B cell (primary cell): ENCODE results near the gene RGP1. TPM values are rescaled to one million over a fixed set of nuclear protein-coding genes. Genes with fewer than 3 reads are reported as not detected.

Experiments
- ATAC-seq: fragments of 200-7000 bp; cut with Tn5 transposase; one replicate; pipeline ENCODE4 v1.10.0; 2021; ENCODE audit warnings: low read depth, mild to moderate bottlenecking, moderate number of reproducible peaks, moderate library complexity
- CTCF ChIA-PET: fragments of 350-600 bp; sonication (Branson Sonifier 250); formaldehyde crosslinking; loops from one replicate; lab custom pipeline; 2021; ENCODE audit warnings: antibody characterized with exemption, inconsistent platforms; lab: Charles Lee
- POLR2A ChIA-PET: fragments of 350-600 bp; sonication (Branson Sonifier 250); formaldehyde crosslinking; loops from one replicate; lab custom pipeline; 2021; ENCODE audit warnings: antibody characterized with exemption; lab: Charles Lee
- DNase-seq: peaks from one replicate; pipeline ENCODE4 v3.0.0; 2013
- H2AFZ ChIP-seq: 2 replicates; pipeline ENCODE4 v1.6.1; 2012; ENCODE audit warnings: mild to moderate bottlenecking, low read depth, low read length; ENCODE audit not compliant: insufficient read depth, poor library complexity, severe bottlenecking
- H3K27ac ChIP-seq, 2 donors: 1 replicate in 1 of 2; 2 replicates in 1 of 2; pipeline ENCODE4 v1.5.1; 2012 to 2013; ENCODE audit warnings: low read length in 2 of 2, mild to moderate bottlenecking in 2 of 2, moderate library complexity in 1 of 2
- H3K27me3 ChIP-seq, 4 experiments: fragments of 200-600 bp in 1 of 4; sonication (generic) in 1 of 4; replicated peaks in 1 of 4; 1 replicate in 2 of 4; 2 replicates in 2 of 4; pipeline versions ENCODE4 v1.6.1 to v1.7.0; 2013 to 2016; ENCODE audit warnings: low read length in 3 of 4, mild to moderate bottlenecking in 2 of 4, mixed read lengths in 1 of 4, moderate library complexity in 1 of 4; ENCODE audit not compliant: insufficient read depth in 4 of 4, control insufficient read depth in 3 of 4; ENCODE audit errors: control extremely low read depth in 1 of 4
- H3K36me3 ChIP-seq, 2 experiments: replicated peaks in 1 of 2; 1 replicate in 1 of 2; 2 replicates in 1 of 2; pipeline versions ENCODE4 v1.6.1 to v1.7.1; 2013; ENCODE audit warnings: low read length in 1 of 2; ENCODE audit not compliant: insufficient read depth in 2 of 2, control insufficient read depth in 1 of 2; ENCODE audit errors: control extremely low read depth in 1 of 2, extremely low read depth in 1 of 2
- H3K4me1 ChIP-seq, 2 donors: fragments of 200-600 bp in 1 of 2; sonication (generic) in 1 of 2; 1 replicate in 1 of 2; 2 replicates in 1 of 2; pipeline versions ENCODE4 v1.5.1 to v1.6.1; 2013 to 2017; ENCODE audit warnings: low read length in 2 of 2; ENCODE audit not compliant: control insufficient read depth in 2 of 2, insufficient read depth in 2 of 2
- H3K4me2 ChIP-seq: replicated peaks from 2 replicates; pipeline ENCODE3; 2012; ENCODE audit warnings: mild to moderate bottlenecking, low read depth, low read length; ENCODE audit not compliant: poor library complexity, severe bottlenecking
- H3K4me3 ChIP-seq, 5 experiments: fragments of 200-600 bp in 1 of 5; sonication (generic) in 1 of 5; 1 replicate in 3 of 5; 2 replicates in 2 of 5; pipeline versions ENCODE4 v1.5.1 to v1.7.0; 2011 to 2016; ENCODE audit warnings: low read length in 4 of 5, mild to moderate bottlenecking in 4 of 5, low read depth in 2 of 5, control low read depth in 1 of 5, moderate library complexity in 1 of 5; ENCODE audit not compliant: insufficient read depth in 1 of 5; ENCODE audit errors: control extremely low read depth in 1 of 5, extremely low read depth in 1 of 5
- H3K79me2 ChIP-seq: fragments of 200-600 bp; sonication (generic); one replicate; pipeline ENCODE4 v1.6.0; 2016; ENCODE audit warnings: low read length; ENCODE audit not compliant: control insufficient read depth, insufficient read depth
- H3K9ac ChIP-seq: fragments of 200-600 bp; sonication (generic); 2 replicates; pipeline ENCODE4 v1.6.1; 2017; ENCODE audit warnings: mild to moderate bottlenecking, low read length, moderate library complexity
- H3K9me3 ChIP-seq, 3 donors: one replicate each; pipeline versions ENCODE4 v1.6.1 to v1.7.1; 2013; ENCODE audit warnings: low read length in 2 of 3; ENCODE audit not compliant: control insufficient read depth in 2 of 3, insufficient read depth in 1 of 3; ENCODE audit errors: control extremely low read depth in 1 of 3
- H4K20me1 ChIP-seq: 2 replicates; pipeline ENCODE4 v1.6.0; 2012; ENCODE audit warnings: mild to moderate bottlenecking, low read length; ENCODE audit not compliant: insufficient read depth, control insufficient read depth, poor library complexity, severe bottlenecking
- H3K27ac Mint-ChIP-seq: one replicate; pipeline ENCODE4 v1.8.0; 2021; ENCODE audit warnings: mixed read lengths
- H3K27me3 Mint-ChIP-seq: one replicate; pipeline ENCODE4 v1.8.0; 2021; ENCODE audit warnings: mixed read lengths
- H3K4me1 Mint-ChIP-seq: one replicate; pipeline ENCODE4 v1.8.0; 2021; ENCODE audit warnings: mixed read lengths
- H3K4me3 Mint-ChIP-seq: one replicate; pipeline ENCODE4 v1.8.0; 2021; ENCODE audit warnings: mixed read lengths
- H3K9me3 Mint-ChIP-seq: one replicate; pipeline ENCODE4 v1.8.0; 2022; ENCODE audit warnings: mixed read lengths; ENCODE audit not compliant: insufficient read depth
- CTCF ChIP-seq: fragments of 200-600 bp; IDR thresholded peaks from one replicate; pipeline ENCODE4 v1.8.0; 2022; ENCODE audit warnings: antibody characterized with exemption, mild to moderate bottlenecking
- EZH2 ChIP-seq: IDR thresholded peaks from 2 replicates; pipeline ENCODE4 v1.6.1; 2012; ENCODE audit warnings: borderline replicate concordance, low read depth, mild to moderate bottlenecking, moderate library complexity, low read length; ENCODE audit not compliant: insufficient read depth, poor library complexity, severe bottlenecking
- WGBS: methylation state at CpG from one replicate; pipeline ENCODE4 v1.1.5; 2013; ENCODE audit warnings: missing lambda C conversion rate; ENCODE audit not compliant: insufficient coverage; 5-methylcytosine and 5-hydroxymethylcytosine counted together
- intact Hi-C: fragments of 100-400 bp; cut with micrococcal nuclease; formaldehyde crosslinking; loops from one replicate; pipeline ENCODE4 v1.10.0; 2022
- polyA plus RNA-seq: library from polyadenylated mRNA; depleted of rRNA; stranded (reverse); fragments of >200 nt; gene quantifications from 2 replicates; pipeline ENCODE4 v1.2.3, GENCODE V29; 2012
- total RNA-seq, 2 donors: library from RNA; stranded (reverse); fragments of 120-200 nt in 1 of 2; gene quantifications; 1 replicate in 1 of 2; 2 replicates in 1 of 2; pipeline versions ENCODE4 v1.2.3 to v1.2.4, GENCODE V29; 2013 to 2022

Gene RGP1
- total and polyA plus RNA-seq, 2 donors (not counting 1 experiment from before 2014, with no cell fraction given), result 17.6 to 42.3 TPM

DNA sequence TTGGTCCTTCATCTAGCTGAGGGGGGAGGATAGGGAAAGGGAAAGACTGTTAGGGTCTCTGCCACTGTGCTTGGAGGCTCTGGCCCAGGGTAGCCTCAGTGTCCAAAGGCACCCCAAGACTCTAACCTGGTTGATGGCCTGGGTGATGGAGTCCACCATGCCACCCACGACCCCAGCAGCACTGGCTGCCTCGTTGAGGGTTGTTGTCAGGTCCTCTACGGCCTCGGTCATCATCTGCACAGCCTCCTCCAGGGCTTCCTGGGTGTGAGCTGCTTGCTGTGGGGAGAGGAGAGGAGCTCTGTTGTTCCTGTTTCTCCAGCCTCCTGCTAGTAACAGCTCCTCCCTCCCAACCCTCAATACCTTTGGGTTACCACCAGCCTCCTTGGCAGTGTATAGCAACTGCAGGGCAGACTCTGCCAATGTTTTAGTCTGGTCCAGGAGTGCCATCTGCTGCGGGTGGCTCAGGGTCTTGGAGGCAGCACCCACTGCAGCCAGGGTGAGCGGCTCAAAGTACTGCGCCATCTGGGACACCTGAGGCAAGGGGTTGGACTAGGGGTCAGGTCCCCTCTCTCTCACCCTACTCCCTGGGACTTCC is 43.2 kb upstream of the RGP1 start:
- WGBS, result 100% methylated on average over 4 of the region's 7 CpGs
- POLR2A ChIA-PET, result no interaction called here
- peaks cover 18% of the 10 kb centered on the region for H4K20me1 ChIP-seq

More for the DNA sequence above, 43.2 kb upstream of the RGP1 start:
- no peak for DNase-seq
- Histone ChIP-seq H3K79me2 (peaks cover 13% of the 10 kb centered on the region), H3K9ac (no peak overlapping the region), H3K27ac (no peak overlapping the region), H3K27me3 (no peaks in the 10 kb centered on the region), H3K4me3 (no peak overlapping the region), H3K4me1 (no peaks in the 10 kb centered on the region), H3K4me2 (no peak overlapping the region), H2AFZ (no peak overlapping the region), H3K9me3 (no peaks in the 10 kb centered on the region), H3K36me3 (peaks cover 4 to 90% of the 10 kb centered on the region in 2 experiments)
- H3K9me3 Mint-ChIP-seq, result no peaks in the 10 kb centered on the region
- H3K27me3 Mint-ChIP-seq, result no peaks in the 10 kb centered on the region
- TF ChIP-seq CTCF, result no peak
- no peak for TF ChIP-seq EZH2
- intact Hi-C loops, result no loop called here
- no peak overlapping the region for H3K27ac Mint-ChIP-seq
- CTCF ChIA-PET, result interaction anchor here (0.8 to 20.4 kb wide), 3 partner anchors 11 to 1072 kb away, joined by 3 to 195 read pairs (median 4); partner anchors contain the start of genes CREB3 and TPM2
- ATAC-seq, result no peak
- H3K4me3 Mint-ChIP-seq, result no peak overlapping the region
- no peaks in the 10 kb centered on the region for H3K4me1 Mint-ChIP-seq
